Upper lobe of left lung (tissue), 4 donors: ENCODE data around the gene NT5DC1.
A peak's percentile ranks its signal among the peaks of the same experiment; 100 is the strongest.

Experiments
- CTCF ChIP-seq, 6 experiments: fragments of 450-650 bp in 4 of 6; fragments of 200-600 bp in 2 of 6; sonication (generic) in 2 of 6; IDR thresholded peaks; one replicate each; pipeline ENCODE4 v1.5.1; 2016 to 2019; ENCODE audit warnings: antibody characterized with exemption in 6 of 6
- EP300 ChIP-seq, 4 donors: sonication (generic); formaldehyde crosslinking; IDR thresholded peaks; one replicate each; pipeline ENCODE4 v1.5.1; 2017; ENCODE audit warnings: antibody characterized with exemption in 4 of 4, control low read depth in 2 of 4

- no peak for TF ChIP-seq EP300 (IDR thresholded peaks at IDR 0.05)
- peak; percentile 76 to 91 (median 81) for TF ChIP-seq CTCF (IDR thresholded peaks at IDR 0.05)
Observed at GRCh38 chr6:116287689-116288282, 187.1 kb downstream of the NT5DC1 start.
